Keratinocyte (primary cell): ENCODE results near the gene MRPL34.

ENCODE experiments used
- CTCF ChIP-seq, 3 experiments: IDR thresholded peaks in 1 of 3; conservative IDR thresholded peaks in 1 of 3; optimal IDR thresholded peaks in 1 of 3; 2 replicates in 2 of 3; 3 replicates in 1 of 3; pipeline versions ENCODE3 to v1.5.1; 2011; ENCODE audit warnings: low read length in 3 of 3, mild to moderate bottlenecking in 3 of 3, moderate library complexity in 2 of 3, control low read depth in 1 of 3, inconsistent platforms in 1 of 3; ENCODE audit not compliant: insufficient read depth in 2 of 3; ENCODE audit errors: extremely low read depth in 1 of 3
- EZH2 ChIP-seq: IDR thresholded peaks from one replicate; pipeline ENCODE4 v1.6.1; 2012; ENCODE audit warnings: inconsistent platforms, mild to moderate bottlenecking, low read length, moderate library complexity

GRCh38 chr19:17323964-17324332, 18.3 kb downstream of the MRPL34 start:
- TF ChIP-seq CTCF (optimal IDR thresholded peaks at IDR 0.05 in 1 of 3, IDR thresholded peaks at IDR 0.05 in 1 of 3, conservative IDR thresholded peaks at IDR 0.05 in 1 of 3; ENCODE audit: extremely low read depth in 1 of 3, insufficient read depth in 2 of 3, low read length in 3 of 3) (no peak), EZH2 (no peak)
